GM19372 (cell line): ENCODE measurements around the gene PARP16.

Experiments
- ATAC-seq: cut with Tn5 transposase; IDR thresholded peaks from one replicate; pipeline ENCODE4 v1.9.1; 2021; ENCODE audit warnings: mild to moderate bottlenecking, low read depth, moderate library complexity; ENCODE audit not compliant: unreplicated experiment

Gene PARP16

DNA sequence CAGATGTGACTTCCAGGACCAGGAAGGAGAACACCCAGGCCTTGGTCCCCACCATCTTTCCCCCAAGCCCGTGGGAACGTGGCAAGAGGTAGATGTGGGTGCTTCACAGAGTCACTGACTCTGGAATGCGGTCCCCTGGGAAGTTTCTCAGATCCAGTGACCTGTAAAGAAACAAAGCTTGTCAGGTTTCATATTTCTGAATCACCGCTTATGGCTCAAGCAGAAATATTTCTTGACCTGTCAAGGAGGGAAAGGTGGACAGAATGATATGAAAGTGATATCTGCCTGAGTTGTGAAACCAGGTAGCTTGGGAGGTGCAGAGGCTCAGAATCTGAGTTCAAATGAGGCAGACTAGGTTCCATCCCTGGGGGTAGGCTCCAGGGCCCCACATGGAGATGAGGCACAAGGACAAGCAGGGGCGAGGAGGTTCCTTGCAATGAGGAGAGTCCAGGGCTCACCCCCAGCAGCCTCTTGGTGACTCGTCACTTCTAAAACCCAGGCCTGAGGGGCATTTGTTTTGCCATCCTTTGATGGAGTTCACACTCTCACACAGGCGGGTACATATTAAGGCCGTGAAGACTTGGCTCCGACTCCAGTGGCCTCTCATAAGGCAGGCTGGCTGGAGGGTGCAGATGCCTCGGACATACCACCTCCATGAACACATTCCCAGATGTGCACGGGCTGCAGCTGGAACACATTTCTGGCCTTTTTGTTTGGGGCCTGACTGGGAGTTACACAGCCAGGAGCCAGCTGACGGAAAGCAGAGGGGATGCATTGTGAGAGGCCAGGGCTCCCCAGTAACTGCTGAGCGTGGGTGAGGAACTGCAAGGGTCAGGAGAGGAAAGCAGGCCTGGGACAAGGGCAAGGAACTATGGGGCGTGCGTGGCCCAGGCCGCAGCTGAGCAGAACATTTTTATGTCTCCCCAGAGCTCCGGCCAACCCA, 76.7 kb downstream of the PARP16 start:
- ATAC-seq: no peak

DNA sequence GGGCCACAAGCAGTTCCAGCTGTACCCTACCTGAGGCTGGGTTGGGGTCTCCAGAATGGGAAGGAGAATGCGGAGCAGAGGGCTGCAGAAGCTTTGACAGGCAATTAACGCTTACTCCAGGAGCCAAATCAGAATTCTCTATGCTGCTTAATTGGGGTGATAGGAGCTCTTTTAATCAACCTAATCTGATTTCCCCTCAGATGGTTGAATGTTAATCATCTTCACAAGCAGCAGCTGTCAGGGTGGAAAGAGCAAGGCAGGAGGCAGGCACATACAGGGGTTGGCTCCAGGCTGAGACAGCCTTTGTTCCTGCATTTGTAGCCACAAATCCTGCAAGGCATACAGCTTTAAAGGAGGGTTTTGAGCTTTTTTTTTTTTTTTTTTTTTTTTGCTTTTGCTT, 78.0 kb downstream of the PARP16 start:
- ATAC-seq: no peak
